ENCODE measurements around the gene NUFIP2. TPM values are rescaled to one million over a fixed set of nuclear protein-coding genes. Genes with fewer than 3 reads are reported as not detected.
"Not testable (repeated sequence)": the region's sequence is repeated elsewhere in the genome, so short reads cannot be mapped to it uniquely, and the experiment has no call there.

Gene NUFIP2
- total RNA-seq, 1 experiment from 2014 or later = 106 TPM

DNA sequence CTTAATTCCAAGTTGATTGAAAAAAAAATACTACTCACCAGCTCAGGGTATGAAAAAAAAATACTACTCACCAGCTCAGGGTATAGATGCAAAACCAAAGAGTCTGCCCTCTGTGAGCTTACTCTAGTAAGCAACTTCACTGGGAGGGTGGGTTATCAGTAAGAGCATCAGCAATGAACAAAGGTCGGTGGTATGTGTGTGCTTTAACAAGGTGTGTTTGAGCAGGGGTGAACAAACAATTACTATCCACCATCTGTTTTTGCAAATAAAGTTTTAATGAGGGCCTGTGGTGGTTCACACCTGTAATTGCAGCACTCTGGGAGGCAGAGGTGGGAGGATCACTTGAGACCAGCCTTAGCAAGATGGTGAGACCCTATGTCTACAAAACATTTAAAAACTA, 20.0 kb downstream of the NUFIP2 start:
- Histone ChIP-seq H3K36me3 (ENCODE audit: control insufficient read depth, insufficient read depth, low read length) (peaks cover 25% of the 10 kb centered on the region), H3K4me1 (ENCODE audit: control insufficient read depth, insufficient read depth, low read length) (peaks cover 4% of the 10 kb centered on the region), H3K27me3 (ENCODE audit: control insufficient read depth, insufficient read depth, low read length) (no peaks in the 10 kb centered on the region), H3K27ac (ENCODE audit: low read length) (no peak overlapping the region), H3K4me3 (ENCODE audit: low read depth in 2 of 2, low read length in 2 of 2) (no peak overlapping the region), H3K9me3 (ENCODE audit: control insufficient read depth, insufficient read depth, low read depth, low read length) (no peaks in the 10 kb centered on the region)
- in situ Hi-C loops (cut with HindIII; ENCODE audit: low pct_unique_long_range_greater_than_20kb, low sequenced_read_pairs) (no loop called here), intact Hi-C loops (cut with micrococcal nuclease; ENCODE audit: unreplicated experiment) (no loop called here)
- no peak for TF ChIP-seq REST (IDR thresholded peaks at IDR 0.05; ENCODE audit: insufficient read depth in 1 of 2, low read depth in 2 of 2, low read length in 1 of 2)
- TF ChIP-seq, protein P1, sequence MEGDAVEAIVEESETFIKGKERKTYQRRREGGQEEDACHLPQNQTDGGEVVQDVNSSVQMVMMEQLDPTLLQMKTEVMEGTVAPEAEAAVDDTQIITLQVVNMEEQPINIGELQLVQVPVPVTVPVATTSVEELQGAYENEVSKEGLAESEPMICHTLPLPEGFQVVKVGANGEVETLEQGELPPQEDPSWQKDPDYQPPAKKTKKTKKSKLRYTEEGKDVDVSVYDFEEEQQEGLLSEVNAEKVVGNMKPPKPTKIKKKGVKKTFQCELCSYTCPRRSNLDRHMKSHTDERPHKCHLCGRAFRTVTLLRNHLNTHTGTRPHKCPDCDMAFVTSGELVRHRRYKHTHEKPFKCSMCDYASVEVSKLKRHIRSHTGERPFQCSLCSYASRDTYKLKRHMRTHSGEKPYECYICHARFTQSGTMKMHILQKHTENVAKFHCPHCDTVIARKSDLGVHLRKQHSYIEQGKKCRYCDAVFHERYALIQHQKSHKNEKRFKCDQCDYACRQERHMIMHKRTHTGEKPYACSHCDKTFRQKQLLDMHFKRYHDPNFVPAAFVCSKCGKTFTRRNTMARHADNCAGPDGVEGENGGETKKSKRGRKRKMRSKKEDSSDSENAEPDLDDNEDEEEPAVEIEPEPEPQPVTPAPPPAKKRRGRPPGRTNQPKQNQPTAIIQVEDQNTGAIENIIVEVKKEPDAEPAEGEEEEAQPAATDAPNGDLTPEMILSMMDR (IDR thresholded peaks at IDR 0.05) = no peak
- no peak for TF ChIP-seq SIN3A (IDR thresholded peaks at IDR 0.05; ENCODE audit: borderline replicate concordance, insufficient read depth, low read depth, low read length)
- TF ChIP-seq POLR2AphosphoS5 (IDR thresholded peaks at IDR 0.05; ENCODE audit: low read depth, low read length) = no peak
- no peak for TF ChIP-seq TCF7L2 (IDR thresholded peaks at IDR 0.05; ENCODE audit: low read depth, low read length)
- no peak for ATAC-seq
- no TSS peak for BruUV-seq (replicated peaks)
- ChIA-PET CTCF (interaction anchor here (0.6 kb wide), 1 partner anchor 17 kb away, joined by 9 read pairs; no protein-coding TSS in a partner anchor), POLR2A (interaction anchor here (0.6 kb wide), 1 partner anchor 146 kb away, joined by 3 read pairs; no protein-coding TSS in a partner anchor)
- DNase-seq (ENCODE audit: low read depth, low spot score) = no peak

GRCh38 chr17:29271980-29272379, 22.0 kb downstream of the NUFIP2 start:
- H3K9me3 ChIP-seq (ENCODE audit: control insufficient read depth, insufficient read depth, low read depth, low read length); H3K27ac ChIP-seq (ENCODE audit: low read length); DNase-seq (ENCODE audit: low read depth, low spot score); in situ Hi-C loops (cut with HindIII; ENCODE audit: low pct_unique_long_range_greater_than_20kb, low sequenced_read_pairs); BruUV-seq (replicated peaks); intact Hi-C loops (cut with micrococcal nuclease; ENCODE audit: unreplicated experiment); H3K27me3 ChIP-seq (ENCODE audit: control insufficient read depth, insufficient read depth, low read length); H3K4me3 ChIP-seq (ENCODE audit: low read depth in 2 of 2, low read length in 2 of 2); CTCF ChIA-PET; H3K4me1 ChIP-seq (ENCODE audit: control insufficient read depth, insufficient read depth, low read length); ATAC-seq: not testable (repeated sequence)
- POLR2A ChIA-PET = interaction anchor here (0.6 kb wide), 1 partner anchor 86 kb away, joined by 3 read pairs; no protein-coding TSS in a partner anchor
- H3K36me3 ChIP-seq (ENCODE audit: control insufficient read depth, insufficient read depth, low read length) = peaks cover 26% of the 10 kb centered on the region

DNA sequence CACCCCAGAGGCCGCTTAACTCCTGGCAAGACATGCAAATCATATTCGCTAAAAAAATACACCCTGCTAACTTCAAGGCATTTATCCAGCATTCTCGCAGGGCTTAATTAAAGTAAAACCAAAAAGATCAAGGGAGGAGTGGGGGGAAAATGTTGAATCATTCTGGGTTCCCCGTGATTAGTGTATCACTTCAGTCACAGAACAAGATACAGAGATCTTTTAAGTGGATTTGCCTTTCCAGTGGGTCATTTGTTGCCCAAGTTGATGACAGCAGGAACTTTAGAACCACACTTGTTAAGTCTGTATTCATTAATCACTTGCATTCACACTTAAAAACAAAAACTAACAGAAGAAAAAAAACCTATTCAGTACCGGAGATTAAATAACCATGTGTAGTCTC, 30.0 kb downstream of the NUFIP2 start:
- Histone ChIP-seq H3K36me3 (ENCODE audit: control insufficient read depth, insufficient read depth, low read length) (peaks cover 53% of the 10 kb centered on the region), H3K27me3 (ENCODE audit: control insufficient read depth, insufficient read depth, low read length) (no peaks in the 10 kb centered on the region), H3K27ac (ENCODE audit: low read length) (no peak overlapping the region), H3K4me3 (ENCODE audit: low read depth in 2 of 2, low read length in 2 of 2) (no peak overlapping the region), H3K4me1 (ENCODE audit: control insufficient read depth, insufficient read depth, low read length) (0 out of 2 replicates have a peak, but pooled peaks cover 3% of the 10 kb centered on the region), H3K9me3 (ENCODE audit: control insufficient read depth, insufficient read depth, low read depth, low read length) (no peaks in the 10 kb centered on the region)
- in situ Hi-C loops (cut with HindIII; ENCODE audit: low pct_unique_long_range_greater_than_20kb, low sequenced_read_pairs) = no loop called here
- ChIA-PET POLR2A (no interaction called here), CTCF (no interaction called here)
- BruUV-seq (replicated peaks) = no TSS peak
- no peak for TF ChIP-seq SIN3A (IDR thresholded peaks at IDR 0.05; ENCODE audit: borderline replicate concordance, insufficient read depth, low read depth, low read length)
- TF ChIP-seq REST (IDR thresholded peaks at IDR 0.05; ENCODE audit: insufficient read depth in 1 of 2, low read depth in 2 of 2, low read length in 1 of 2) = no peak
- no peak for TF ChIP-seq POLR2AphosphoS5 (IDR thresholded peaks at IDR 0.05; ENCODE audit: low read depth, low read length)
- TF ChIP-seq TCF7L2 (IDR thresholded peaks at IDR 0.05; ENCODE audit: low read depth, low read length) = no peak
- TF ChIP-seq, protein P1 (IDR thresholded peaks at IDR 0.05) = no peak
- intact Hi-C loops (cut with micrococcal nuclease; ENCODE audit: unreplicated experiment) = no loop called here
- DNase-seq (ENCODE audit: low read depth, low spot score) = no peak
- no peak for ATAC-seq

Data from Panc1 (cell line).